ENCODE results near the gene KPNA2. TPM values are rescaled to one million over a fixed set of nuclear protein-coding genes. Genes with fewer than 3 reads are reported as not detected.

KPNA2 gene
- total and polyA plus RNA-seq, 9 of the 15 experiments (the other 6 are each of a cell fraction or from before 2014, with no cell fraction given) = 132 to 984 (median 241) TPM

DNA sequence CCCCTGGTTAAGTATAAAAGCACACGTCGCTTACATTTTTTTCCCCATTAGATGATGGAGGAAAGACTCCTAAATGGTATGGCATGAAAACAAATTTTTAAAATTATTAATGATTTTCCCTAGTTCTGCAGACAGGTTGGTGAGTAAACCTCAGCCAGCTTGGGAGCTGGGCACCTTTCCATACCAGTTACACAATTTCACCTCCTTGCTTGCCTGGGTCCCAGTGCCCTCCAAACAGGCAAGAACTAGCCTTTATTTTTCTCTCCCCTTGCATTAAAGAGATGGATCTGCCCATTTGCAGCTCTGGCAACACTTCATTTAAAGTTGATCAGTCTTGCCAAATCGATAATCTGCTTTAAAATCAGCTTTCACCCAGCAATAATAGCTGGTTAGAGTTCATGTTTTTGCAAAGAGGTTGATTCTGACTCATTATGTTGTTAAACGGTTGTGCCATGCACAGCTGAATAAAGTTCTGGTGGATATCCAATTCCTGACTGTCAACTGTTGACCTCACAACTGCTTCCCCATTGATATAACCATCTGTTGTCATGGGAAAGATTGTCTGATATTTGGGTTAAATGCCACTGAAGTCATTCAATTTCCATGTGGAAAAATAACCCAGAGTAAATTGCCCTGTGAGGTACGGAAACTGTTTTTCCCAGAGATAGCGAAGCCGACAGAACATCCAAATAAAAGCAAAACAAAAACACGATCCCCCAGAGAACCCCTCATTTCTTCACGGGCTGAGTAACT lies 40.5 kb upstream of the KPNA2 start:
- in situ Hi-C loops (cut with MboI) = no loop called here
- POLR2A ChIA-PET = interaction anchor here (0.6 kb wide), 1 partner anchor 192 kb away, joined by 3 read pairs; no protein-coding TSS in a partner anchor
- peak; percentile 37 for FAIRE-seq
- no peak for ATAC-seq
- CTCF ChIA-PET (ENCODE audit: low intra/inter-chr PET ratio) = no interaction called here
- Histone ChIP-seq H3K4me2 (ENCODE audit: insufficient read depth, low read length) (peak overlapping the region; percentile 73), H3K36me3 (ENCODE audit: control insufficient read depth, insufficient read depth, low read length) (peaks cover 5% of the 10 kb centered on the region; the same call in 1 of the 3 replicates), H4K20me1 (replicated peaks; ENCODE audit: control insufficient read depth, insufficient read depth, low read length) (no peaks in the 10 kb centered on the region), H3K27me3 (ENCODE audit: control insufficient read depth in 2 of 2, insufficient read depth in 2 of 2, low read length in 2 of 2) (no peaks in the 10 kb centered on the region), H3K9ac (ENCODE audit: insufficient read depth in 1 of 2, low read depth in 2 of 2, low read length in 2 of 2) (peak overlapping the region in 1 of 2 experiments; percentile 50; a peak in 1 of 4 replicates), H2AFZ (ENCODE audit: low read depth, low read length) (no peak overlapping the region), H3K27ac (ENCODE audit: extremely low read depth, low read depth, low read length) (peak overlapping the region; percentile 99), H3K79me2 (ENCODE audit: control insufficient read depth, insufficient read depth, low read length) (peaks cover 21% of the 10 kb centered on the region), H3K4me1 (replicated peaks in 1 of 2; ENCODE audit: control insufficient read depth in 2 of 2, insufficient read depth in 2 of 2, low read length in 2 of 2) (peaks cover 20 to 25% of the 10 kb centered on the region in 2 experiments), H3K9me1 (ENCODE audit: control insufficient read depth, insufficient read depth, low read length) (no peaks in the 10 kb centered on the region), H3K9me3 (replicated peaks; ENCODE audit: control insufficient read depth, insufficient read depth, low read depth, low read length) (no peaks in the 10 kb centered on the region), H3K4me3 (peak overlapping the region; percentile 10; the same call in 1 of the 2 replicates)
- WGBS (ENCODE audit: insufficient coverage, low coverage, missing lambda C conversion rate) = 64% methylated on average over 9 of the region's 9 CpGs
- intact Hi-C loops (cut with micrococcal nuclease) = no loop called here
- DNase-seq (ENCODE audit: extremely low read depth in 1 of 4, low spot score in 3 of 4) = no peak
- TSS peak; percentile 90 for BruUV-seq (replicated peaks)
- TF ChIP-seq RFX1 (IDR thresholded peaks at IDR 0.05) = peak; percentile 32; the same call in 1 of the 2 replicates
- TF ChIP-seq ZNF766 (CRISPR knock-in tag; conservative IDR thresholded peaks at IDR 0.05) = 0 out of 2 replicates have a peak, but pooled peaks have one; percentile 21
- TF ChIP-seq, protein P1, sequence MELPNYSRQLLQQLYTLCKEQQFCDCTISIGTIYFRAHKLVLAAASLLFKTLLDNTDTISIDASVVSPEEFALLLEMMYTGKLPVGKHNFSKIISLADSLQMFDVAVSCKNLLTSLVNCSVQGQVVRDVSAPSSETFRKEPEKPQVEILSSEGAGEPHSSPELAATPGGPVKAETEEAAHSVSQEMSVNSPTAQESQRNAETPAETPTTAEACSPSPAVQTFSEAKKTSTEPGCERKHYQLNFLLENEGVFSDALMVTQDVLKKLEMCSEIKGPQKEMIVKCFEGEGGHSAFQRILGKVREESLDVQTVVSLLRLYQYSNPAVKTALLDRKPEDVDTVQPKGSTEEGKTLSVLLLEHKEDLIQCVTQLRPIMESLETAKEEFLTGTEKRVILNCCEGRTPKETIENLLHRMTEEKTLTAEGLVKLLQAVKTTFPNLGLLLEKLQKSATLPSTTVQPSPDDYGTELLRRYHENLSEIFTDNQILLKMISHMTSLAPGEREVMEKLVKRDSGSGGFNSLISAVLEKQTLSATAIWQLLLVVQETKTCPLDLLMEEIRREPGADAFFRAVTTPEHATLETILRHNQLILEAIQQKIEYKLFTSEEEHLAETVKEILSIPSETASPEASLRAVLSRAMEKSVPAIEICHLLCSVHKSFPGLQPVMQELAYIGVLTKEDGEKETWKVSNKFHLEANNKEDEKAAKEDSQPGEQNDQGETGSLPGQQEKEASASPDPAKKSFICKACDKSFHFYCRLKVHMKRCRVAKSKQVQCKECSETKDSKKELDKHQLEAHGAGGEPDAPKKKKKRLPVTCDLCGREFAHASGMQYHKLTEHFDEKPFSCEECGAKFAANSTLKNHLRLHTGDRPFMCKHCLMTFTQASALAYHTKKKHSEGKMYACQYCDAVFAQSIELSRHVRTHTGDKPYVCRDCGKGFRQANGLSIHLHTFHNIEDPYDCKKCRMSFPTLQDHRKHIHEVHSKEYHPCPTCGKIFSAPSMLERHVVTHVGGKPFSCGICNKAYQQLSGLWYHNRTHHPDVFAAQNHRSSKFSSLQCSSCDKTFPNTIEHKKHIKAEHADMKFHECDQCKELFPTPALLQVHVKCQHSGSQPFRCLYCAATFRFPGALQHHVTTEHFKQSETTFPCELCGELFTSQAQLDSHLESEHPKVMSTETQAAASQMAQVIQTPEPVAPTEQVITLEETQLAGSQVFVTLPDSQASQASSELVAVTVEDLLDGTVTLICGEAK (IDR thresholded peaks at IDR 0.05) = peak; percentile 69
- TF ChIP-seq, protein P1 (CRISPR knock-in tag; IDR thresholded peaks at IDR 0.05) = no peak; the same call in 1 of the 2 replicates
- no peak for TF ChIP-seq JUND (IDR thresholded peaks at IDR 0.05; ENCODE audit: borderline replicate concordance, low read depth, low read length)
- 0 out of 3 replicates have a peak, but pooled peaks have one; percentile 10 for TF ChIP-seq JUND (tag; IDR thresholded peaks at IDR 0.05; ENCODE audit: borderline replicate concordance, low read depth, low read length)
- no peak for TF ChIP-seq MAZ (CRISPR knock-in tag; conservative IDR thresholded peaks at IDR 0.05 in 1 of 2, IDR thresholded peaks at IDR 0.05 in 1 of 2)
- 0 out of 2 replicates have a peak, but pooled peaks have one; percentile 4 for TF ChIP-seq SUPT5H (IDR thresholded peaks at IDR 0.05)
- TF ChIP-seq, protein P2, sequence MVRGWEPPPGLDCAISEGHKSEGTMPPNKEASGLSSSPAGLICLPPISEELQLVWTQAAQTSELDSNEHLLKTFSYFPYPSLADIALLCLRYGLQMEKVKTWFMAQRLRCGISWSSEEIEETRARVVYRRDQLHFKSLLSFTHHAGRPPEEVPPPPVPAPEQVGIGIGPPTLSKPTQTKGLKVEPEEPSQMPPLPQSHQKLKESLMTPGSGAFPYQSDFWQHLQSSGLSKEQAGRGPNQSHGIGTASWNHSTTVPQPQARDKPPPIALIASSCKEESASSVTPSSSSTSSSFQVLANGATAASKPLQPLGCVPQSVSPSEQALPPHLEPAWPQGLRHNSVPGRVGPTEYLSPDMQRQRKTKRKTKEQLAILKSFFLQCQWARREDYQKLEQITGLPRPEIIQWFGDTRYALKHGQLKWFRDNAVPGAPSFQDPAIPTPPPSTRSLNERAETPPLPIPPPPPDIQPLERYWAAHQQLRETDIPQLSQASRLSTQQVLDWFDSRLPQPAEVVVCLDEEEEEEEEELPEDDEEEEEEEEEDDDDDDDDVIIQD (CRISPR knock-in tag; IDR thresholded peaks at IDR 0.05) = no peak
- TF ChIP-seq SNIP1 (IDR thresholded peaks at IDR 0.05; ENCODE audit: low read depth) = no peak

Measured in K562 (cell line).